H9 (cell line): Measurements from ENCODE around the gene OR4N2. TPM values are rescaled to one million over a fixed set of nuclear protein-coding genes. Genes with fewer than 3 reads are reported as not detected.

ENCODE experiments used
- DNase-seq: peaks from one replicate; pipeline ENCODE4 v3.0.0-alpha.2; 2017
- H2AFZ ChIP-seq: one replicate; pipeline ENCODE4 v1.6.1; 2013; ENCODE audit warnings: mild to moderate bottlenecking, low read length, control low read depth, moderate library complexity
- H2AK5ac ChIP-seq: 2 replicates; pipeline ENCODE4 v1.6.1; 2013; ENCODE audit warnings: low read length, control low read depth, mixed read lengths; ENCODE audit not compliant: insufficient read length
- H2BK120ac ChIP-seq: one replicate; pipeline ENCODE4 v1.6.1; 2013; ENCODE audit warnings: low read depth, mild to moderate bottlenecking, low read length, control low read depth, inconsistent platforms; ENCODE audit not compliant: poor library complexity, severe bottlenecking
- H2BK12ac ChIP-seq: 2 replicates; pipeline ENCODE4 v1.6.1; 2013; ENCODE audit warnings: low read length, control low read depth, mixed read lengths, low read depth; ENCODE audit not compliant: insufficient read length
- H2BK15ac ChIP-seq: 2 replicates; pipeline ENCODE4 v1.6.1; 2013; ENCODE audit warnings: low read depth, low read length, control low read depth
- H2BK20ac ChIP-seq: one replicate; pipeline ENCODE4 v1.6.1; 2013; ENCODE audit warnings: low read depth, mild to moderate bottlenecking, low read length, control low read depth, inconsistent platforms; ENCODE audit not compliant: poor library complexity, severe bottlenecking
- H2BK5ac ChIP-seq: 2 replicates; pipeline ENCODE4 v1.6.1; 2013; ENCODE audit warnings: low read length, control low read depth, mixed read lengths; ENCODE audit not compliant: insufficient read length
- H3K14ac ChIP-seq: 2 replicates; pipeline ENCODE4 v1.6.1; 2013; ENCODE audit warnings: low read length, control low read depth; ENCODE audit not compliant: insufficient read depth
- H3K18ac ChIP-seq: 2 replicates; pipeline ENCODE4 v1.6.1; 2013; ENCODE audit warnings: low read depth, mild to moderate bottlenecking, mixed read lengths, low read length, control low read depth; ENCODE audit not compliant: insufficient read length
- H3K23ac ChIP-seq: 2 replicates; pipeline ENCODE4 v1.6.1; 2013; ENCODE audit warnings: low read length, control low read depth, mixed read lengths, low read depth; ENCODE audit not compliant: insufficient read length
- H3K23me2 ChIP-seq: 2 replicates; pipeline ENCODE4 v1.6.1; 2013; ENCODE audit warnings: low read depth, mild to moderate bottlenecking, mixed read lengths, low read length, control low read depth; ENCODE audit not compliant: insufficient read length, poor library complexity, severe bottlenecking
- H3K27ac ChIP-seq: 2 replicates; pipeline ENCODE4 v1.5.1; 2013; ENCODE audit warnings: low read length, control low read depth, mixed read lengths, low read depth; ENCODE audit not compliant: insufficient read length
- H3K27me3 ChIP-seq: 2 replicates; pipeline ENCODE4 v1.6.1; 2013; ENCODE audit warnings: low read length, control low read depth, inconsistent platforms; ENCODE audit not compliant: insufficient read depth
- H3K4ac ChIP-seq: 2 replicates; pipeline ENCODE4 v1.6.1; 2013; ENCODE audit warnings: low read depth, mild to moderate bottlenecking, control low read depth, inconsistent platforms, low read length, moderate library complexity
- H3K4me1 ChIP-seq: 2 replicates; pipeline ENCODE4 v1.6.1; 2013; ENCODE audit warnings: low read length, control low read depth, inconsistent platforms; ENCODE audit not compliant: insufficient read depth
- H3K4me2 ChIP-seq: 2 replicates; pipeline ENCODE4 v1.6.1; 2013; ENCODE audit warnings: low read length, control low read depth, mixed read lengths; ENCODE audit not compliant: insufficient read length, insufficient read depth
- H3K56ac ChIP-seq: 2 replicates; pipeline ENCODE4 v1.6.1; 2013; ENCODE audit warnings: low read depth, mild to moderate bottlenecking, mixed read lengths, low read length, control low read depth; ENCODE audit not compliant: insufficient read length
- H3K79me1 ChIP-seq: 2 replicates; pipeline ENCODE4 v1.6.1; 2013; ENCODE audit warnings: low read depth, mild to moderate bottlenecking, moderate library complexity, low read length, control low read depth, inconsistent platforms; ENCODE audit not compliant: insufficient read depth, poor library complexity, severe bottlenecking
- H3K79me2 ChIP-seq: 2 replicates; pipeline ENCODE4 v1.6.1; 2013; ENCODE audit warnings: low read length, control low read depth, inconsistent platforms; ENCODE audit not compliant: insufficient read depth
- H3K9ac ChIP-seq: 2 replicates; pipeline ENCODE4 v1.6.1; 2013; ENCODE audit warnings: low read length, control low read depth, mixed read lengths; ENCODE audit not compliant: insufficient read length; ENCODE audit errors: extremely low read depth
- H3K9me3 ChIP-seq: one replicate; pipeline ENCODE4 v1.6.1; 2013; ENCODE audit warnings: low read depth, low read length, inconsistent platforms; ENCODE audit not compliant: control insufficient read depth
- H3T11ph ChIP-seq: one replicate; pipeline ENCODE4 v1.6.1; 2013; ENCODE audit warnings: mild to moderate bottlenecking, low read length, control low read depth, inconsistent platforms
- H4K20me1 ChIP-seq: one replicate; pipeline ENCODE4 v1.6.1; 2013; ENCODE audit not compliant: control insufficient read depth, insufficient read length, insufficient read depth
- H4K5ac ChIP-seq: 2 replicates; pipeline ENCODE4 v1.6.1; 2013; ENCODE audit warnings: low read depth, mild to moderate bottlenecking, mixed read lengths, low read length, control low read depth; ENCODE audit not compliant: insufficient read length
- H4K8ac ChIP-seq: replicated peaks from 2 replicates; pipeline ENCODE4 v1.6.1; 2013; ENCODE audit warnings: low read length, control low read depth, mixed read lengths, low read depth; ENCODE audit not compliant: insufficient read length
- H4K91ac ChIP-seq: 2 replicates; pipeline ENCODE4 v1.6.1; 2013; ENCODE audit warnings: low read depth, mild to moderate bottlenecking, moderate library complexity, mixed read lengths, low read length, control low read depth; ENCODE audit not compliant: insufficient read length
- H3K27ac Mint-ChIP-seq, 3 experiments: 2 replicates in 2 of 3; 3 replicates in 1 of 3; pipeline ENCODE4 v1.8.0; 2020 to 2021; ENCODE audit warnings: mixed read lengths in 3 of 3, mild to moderate bottlenecking in 1 of 3, moderate library complexity in 1 of 3
- H3K27me3 Mint-ChIP-seq: 2 replicates; pipeline ENCODE4 v1.8.0; 2021; ENCODE audit warnings: low read depth, mild to moderate bottlenecking, moderate library complexity, mixed read lengths
- H3K36me3 Mint-ChIP-seq, 3 experiments: 2 replicates in 2 of 3; 3 replicates in 1 of 3; pipeline ENCODE4 v1.8.0; 2020 to 2021; ENCODE audit warnings: low read depth in 3 of 3, mixed read lengths in 3 of 3; ENCODE audit not compliant: insufficient read depth in 1 of 3
- H3K4me1 Mint-ChIP-seq, 2 experiments: 2 replicates each; pipeline ENCODE4 v1.8.0; 2020; ENCODE audit warnings: mixed read lengths in 2 of 2
- H3K4me3 Mint-ChIP-seq, 2 experiments: 2 replicates in 1 of 2; 3 replicates in 1 of 2; pipeline ENCODE4 v1.8.0; 2020 to 2021; ENCODE audit warnings: mild to moderate bottlenecking in 2 of 2, mixed read lengths in 2 of 2, moderate library complexity in 1 of 2
- H3K9me3 Mint-ChIP-seq, 2 experiments: 2 replicates in 1 of 2; 3 replicates in 1 of 2; pipeline ENCODE4 v1.8.0; 2020; ENCODE audit warnings: mild to moderate bottlenecking in 2 of 2, mixed read lengths in 2 of 2, moderate library complexity in 1 of 2
- CTCF ChIP-seq: fragments of 200-600 bp; sonication (generic); conservative IDR thresholded peaks from 3 replicates; pipeline ENCODE4 v1.8.0; 2021; ENCODE audit warnings: antibody characterized with exemption, mild to moderate bottlenecking
- WGBS: extraction: QIAGEN DNeasy Blood & Tissue Kit; methylation state at CpG from one replicate; pipeline ENCODE4 v1.1.7; 2013; ENCODE audit warnings: missing lambda C conversion rate, low lambda C conversion rate, mixed read lengths; ENCODE audit not compliant: insufficient read length; ENCODE audit errors: extremely low coverage; 5-methylcytosine and 5-hydroxymethylcytosine counted together
- total RNA-seq: library from RNA; stranded (reverse); gene quantifications from 2 replicates; pipeline ENCODE4 v1.2.1, GENCODE V29; 2021

OR4N2 gene
- total RNA-seq, 1 experiment from 2014 or later: not detected

- Histone ChIP-seq H2BK5ac (no peak overlapping the region), H2BK12ac (no peak overlapping the region), H4K20me1 (no peaks in the 10 kb centered on the region), H3K18ac (no peak overlapping the region), H3K4me1 (no peaks in the 10 kb centered on the region), H4K8ac (no peak overlapping the region), H2BK20ac (no peak overlapping the region), H4K91ac (no peak overlapping the region), H3K27ac (no peak overlapping the region), H3T11ph (no peak overlapping the region), H3K4ac (no peak overlapping the region), H2AFZ (no peak overlapping the region), H3K79me2 (no peaks in the 10 kb centered on the region), H3K23ac (no peak overlapping the region), H4K5ac (no peak overlapping the region), H3K9ac (no peak overlapping the region), H3K56ac (no peak overlapping the region), H2AK5ac (no peak overlapping the region), H3K27me3 (no peaks in the 10 kb centered on the region), H3K14ac (no peak overlapping the region), H3K23me2 (no peaks in the 10 kb centered on the region), H2BK120ac (no peak overlapping the region), H3K9me3 (peaks cover 78% of the 10 kb centered on the region), H3K79me1 (no peaks in the 10 kb centered on the region), H2BK15ac (no peak overlapping the region), H3K4me2 (no peak overlapping the region)
- no peak for DNase-seq
- peaks cover 11 to 32% (median 15%) of the 10 kb centered on the region in 3 experiments for H3K36me3 Mint-ChIP-seq
- no peak overlapping the region for H3K27ac Mint-ChIP-seq
- H3K4me3 Mint-ChIP-seq: no peak overlapping the region
- peaks cover 0 to 6% of the 10 kb centered on the region in 2 experiments; a peak in 4 of 5 replicates for H3K9me3 Mint-ChIP-seq
- no peaks in the 10 kb centered on the region; the same call in 1 of the 2 replicates for H3K27me3 Mint-ChIP-seq
- no peaks in the 10 kb centered on the region for H3K4me1 Mint-ChIP-seq
- TF ChIP-seq CTCF: no peak
- WGBS: no CpG with 5 or more reads among the region's 1 CpG
Measured at GRCh38 chr14:19823178-19823577, 19.6 kb downstream of the OR4N2 start.
